Measurements from ENCODE around the gene BCAS3.

Gene BCAS3

DNA sequence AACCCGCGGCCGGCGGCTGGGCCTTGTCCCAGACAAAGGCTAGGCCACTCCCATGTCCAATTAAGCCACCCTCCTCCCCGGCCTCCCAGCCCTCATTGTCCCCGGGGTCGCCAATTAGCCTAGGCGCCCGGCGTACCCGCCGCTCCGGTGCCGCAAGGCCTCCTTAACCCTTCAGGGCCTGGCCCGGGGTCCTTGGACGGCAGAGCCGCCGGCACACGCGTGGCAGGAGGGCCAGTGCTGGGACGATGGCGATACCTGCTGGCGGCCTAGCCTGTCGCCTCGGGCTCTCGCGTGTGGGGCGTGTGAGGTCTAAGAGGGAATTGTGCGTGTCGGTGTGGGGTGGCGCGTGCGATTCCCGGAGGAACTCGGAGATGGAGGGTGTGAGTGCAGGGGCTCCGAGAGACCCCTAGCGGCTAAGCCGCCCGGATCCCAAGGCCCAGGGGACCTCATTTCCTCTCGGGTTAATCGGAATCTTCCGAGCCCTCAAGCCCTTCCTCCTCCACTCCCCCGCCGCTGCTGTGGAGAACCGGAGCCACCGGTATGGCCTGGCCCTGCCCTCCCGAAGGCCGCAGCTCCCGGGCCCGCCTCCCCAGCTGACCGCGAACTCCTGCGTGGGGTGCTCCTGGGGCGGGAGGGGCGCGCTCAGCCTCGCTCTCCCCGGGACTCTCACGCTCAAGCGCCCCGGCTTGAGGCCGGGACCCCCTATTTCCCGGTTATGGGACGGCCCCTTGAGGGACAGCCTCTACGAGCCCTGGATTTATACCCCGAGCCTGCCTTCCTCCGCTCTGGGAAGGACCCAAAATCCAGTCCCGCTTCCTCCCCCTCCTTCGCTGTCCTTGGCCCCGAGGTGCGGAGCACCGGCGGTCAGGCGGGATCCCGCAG, 733.9 kb downstream of the BCAS3 start:
- Histone ChIP-seq H3K9ac (peak overlapping the region; percentile 36; the same call in 1 of the 2 replicates), H3K4me2 (peak overlapping the region; percentile 97), H3K27me3 (peaks cover 79% of the 10 kb centered on the region)

DNA sequence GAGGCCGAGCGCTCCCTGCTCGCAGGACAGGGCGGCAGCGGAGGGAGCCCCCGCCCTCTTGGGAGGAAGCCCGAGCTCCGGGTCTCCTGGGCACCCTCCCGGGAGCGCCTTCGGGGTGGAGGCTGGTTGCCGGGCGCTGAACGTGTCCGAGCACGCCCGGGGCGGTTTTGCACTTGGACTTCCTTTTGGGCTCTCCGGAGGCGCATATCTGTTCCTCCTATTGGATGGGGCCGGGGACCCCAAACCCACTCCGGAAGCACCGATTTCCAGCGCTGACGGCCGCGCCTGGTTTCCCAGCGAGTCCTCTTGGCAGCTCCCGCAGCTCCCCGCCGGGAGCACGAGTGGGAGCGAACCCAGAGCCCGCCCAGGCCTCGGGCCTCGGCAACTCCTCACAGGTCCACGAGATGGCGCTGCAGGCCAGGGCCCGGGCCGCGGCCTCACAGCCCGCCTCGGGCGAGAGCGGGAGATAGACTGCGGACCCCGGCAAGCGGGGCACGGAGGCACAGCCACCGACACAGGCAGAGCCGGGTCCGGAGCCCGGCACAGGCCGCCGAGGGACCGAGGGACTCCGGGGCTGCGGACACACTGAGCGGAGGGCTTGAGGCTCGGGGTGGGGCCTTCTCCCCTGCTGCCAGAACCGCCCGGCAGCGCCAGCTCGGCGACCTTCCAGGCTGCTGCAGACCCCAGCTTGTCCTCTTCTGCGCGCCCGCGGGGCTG, 734.6 kb downstream of the BCAS3 start:
- TF ChIP-seq Cebpa-rat (IDR thresholded peaks at IDR 0.05), result no peak
- Histone ChIP-seq H3K4me1 (peaks cover 48% of the 10 kb centered on the region), H3K36me3 (no peaks in the 10 kb centered on the region), H3K9me3 (no peaks in the 10 kb centered on the region; the same call in 1 of the 2 replicates), H3K27me3 (peaks cover 71% of the 10 kb centered on the region), H3K4me2 (peak overlapping the region; percentile 97), H3K4me3 (peak overlapping the region; percentile 68), H4K20me1 (peaks cover 31% of the 10 kb centered on the region), H3K9ac (peak overlapping the region; percentile 36; the same call in 1 of the 2 replicates), H3K27ac (no peak overlapping the region)

More for the DNA sequence above, 733.9 kb downstream of the BCAS3 start:
- no peaks in the 10 kb centered on the region for H3K36me3 ChIP-seq
- H4K20me1 ChIP-seq, result peaks cover 37% of the 10 kb centered on the region
- H3K9me3 ChIP-seq, result no peaks in the 10 kb centered on the region; the same call in 1 of the 2 replicates
- 0 out of 2 replicates have a peak overlapping the region, but pooled peaks have one; percentile 0 for H3K27ac ChIP-seq
- TF ChIP-seq Cebpa-rat (IDR thresholded peaks at IDR 0.05), result no peak
- peaks cover 43% of the 10 kb centered on the region for H3K4me1 ChIP-seq
- H3K4me3 ChIP-seq, result peak overlapping the region; percentile 68

DNA sequence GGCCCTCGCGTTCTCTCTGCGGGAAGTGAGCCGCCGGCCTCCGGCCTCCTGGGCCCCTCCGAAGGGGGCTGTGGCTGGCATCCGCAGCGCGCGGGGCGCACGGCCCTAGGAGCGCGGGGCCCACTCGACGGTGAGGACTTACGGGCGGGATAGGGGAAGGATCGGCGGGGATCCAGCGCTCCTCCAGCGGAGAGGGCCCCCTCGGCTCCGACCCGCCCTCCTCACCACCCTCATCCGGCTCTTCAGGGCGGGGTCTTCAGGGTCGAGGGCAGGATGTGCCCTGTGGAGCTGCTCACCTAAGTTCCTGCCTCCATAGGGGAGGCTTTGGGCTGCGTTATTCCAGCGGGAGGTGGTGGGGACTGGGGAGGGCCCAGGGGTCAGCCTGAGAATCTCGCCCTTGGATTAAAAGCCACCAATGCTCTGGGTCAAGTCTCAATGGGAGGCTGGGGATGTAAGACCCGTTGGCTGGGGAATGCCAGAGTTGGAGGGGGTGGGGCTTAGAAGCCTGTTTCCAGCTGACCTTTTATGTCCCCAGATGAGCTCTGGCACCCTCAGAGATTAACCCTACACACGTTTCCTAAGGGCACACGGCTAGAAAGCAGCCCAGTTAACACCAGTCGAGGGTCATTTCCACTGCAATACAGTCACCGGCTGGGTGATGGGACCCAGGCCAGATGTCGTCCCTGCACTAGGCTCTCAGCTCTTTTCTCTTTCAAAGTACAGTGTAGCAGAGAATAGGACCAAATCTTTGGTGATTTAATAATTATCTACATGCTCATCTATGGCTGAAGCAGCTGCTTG, 735.4 kb downstream of the BCAS3 start:
- Histone ChIP-seq H3K9ac (peak overlapping the region; percentile 36; the same call in 1 of the 2 replicates), H3K36me3 (no peaks in the 10 kb centered on the region), H3K9me3 (no peaks in the 10 kb centered on the region; the same call in 1 of the 2 replicates), H3K27ac (no peak overlapping the region), H3K4me2 (peak overlapping the region; percentile 97), H3K4me3 (peak overlapping the region; percentile 68), H4K20me1 (peaks cover 23% of the 10 kb centered on the region), H3K27me3 (peaks cover 63% of the 10 kb centered on the region), H3K4me1 (peaks cover 48% of the 10 kb centered on the region)
- TF ChIP-seq Cebpa-rat (IDR thresholded peaks at IDR 0.05), result no peak

- Histone ChIP-seq H3K4me2 (no peak overlapping the region), H3K36me3 (no peaks in the 10 kb centered on the region), H3K27ac (no peak overlapping the region), H4K20me1 (peaks cover 17% of the 10 kb centered on the region), H3K4me1 (peaks cover 46% of the 10 kb centered on the region), H3K9me3 (no peaks in the 10 kb centered on the region; the same call in 1 of the 2 replicates), H3K4me3 (no peak overlapping the region), H3K27me3 (peaks cover 57% of the 10 kb centered on the region), H3K9ac (no peak overlapping the region)
- TF ChIP-seq Cebpa-rat (IDR thresholded peaks at IDR 0.05), result no peak
Observed at GRCh38 chr17:61413661-61414126, 736.0 kb downstream of the BCAS3 start.

DNA sequence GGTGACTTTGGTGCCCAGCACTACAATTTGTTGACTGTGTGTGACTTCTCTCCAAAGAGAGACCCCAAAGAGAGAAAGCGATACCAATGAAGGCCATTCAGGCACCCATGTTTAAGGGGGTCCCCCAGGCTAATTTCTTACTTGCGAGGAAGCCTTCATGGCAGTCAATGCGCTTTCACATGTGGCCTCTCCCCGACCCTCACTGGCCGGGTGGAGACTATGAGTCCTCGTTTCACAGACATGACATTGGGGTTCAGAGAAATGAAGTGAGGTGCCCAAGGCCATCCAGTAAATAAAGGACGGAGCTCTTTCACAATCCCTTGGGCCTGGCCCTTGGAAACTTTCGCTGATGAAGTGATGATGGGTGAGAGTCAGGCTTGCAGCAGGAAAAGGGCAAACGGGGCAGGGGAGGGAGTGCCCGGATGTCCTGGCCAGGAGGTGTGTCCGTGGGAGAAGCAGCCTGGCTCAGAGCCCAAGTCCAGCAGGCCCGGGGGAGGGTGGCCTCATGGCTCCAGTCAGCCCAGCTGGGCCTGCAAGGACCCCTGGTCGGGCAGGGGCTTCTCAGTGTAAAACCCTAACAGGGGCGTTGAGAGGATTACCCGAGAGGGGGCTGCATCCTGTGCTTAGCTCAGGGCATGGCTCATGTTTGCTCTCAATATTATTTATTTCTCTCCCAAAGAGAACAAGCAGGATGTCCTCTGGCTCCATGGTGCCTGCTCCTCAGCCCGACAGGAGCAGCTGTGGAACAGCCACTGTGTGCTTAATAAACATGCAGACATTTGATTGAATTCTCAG, 736.7 kb downstream of the BCAS3 start:
- Histone ChIP-seq H4K20me1 (peaks cover 11% of the 10 kb centered on the region), H3K4me2 (no peak overlapping the region), H3K9me3 (no peaks in the 10 kb centered on the region; the same call in 1 of the 2 replicates), H3K27ac (no peak overlapping the region), H3K4me3 (no peak overlapping the region), H3K27me3 (peaks cover 50% of the 10 kb centered on the region), H3K9ac (no peak overlapping the region), H3K36me3 (no peaks in the 10 kb centered on the region), H3K4me1 (peaks cover 41% of the 10 kb centered on the region)
- TF ChIP-seq Cebpa-rat (IDR thresholded peaks at IDR 0.05), result no peak

GRCh38 chr17:61414936-61415251, 737.2 kb downstream of the BCAS3 start:
- no peak overlapping the region for H3K4me2 ChIP-seq
- no peaks in the 10 kb centered on the region for H3K36me3 ChIP-seq
- H3K9me3 ChIP-seq, result no peaks in the 10 kb centered on the region; the same call in 1 of the 2 replicates
- H3K27ac ChIP-seq, result no peak overlapping the region
- peaks cover 9% of the 10 kb centered on the region for H4K20me1 ChIP-seq
- no peak overlapping the region for H3K9ac ChIP-seq
- H3K4me1 ChIP-seq, result peaks cover 40% of the 10 kb centered on the region
- peaks cover 45% of the 10 kb centered on the region for H3K27me3 ChIP-seq
- no peak for TF ChIP-seq Cebpa-rat (IDR thresholded peaks at IDR 0.05)
- H3K4me3 ChIP-seq, result no peak overlapping the region

DNA sequence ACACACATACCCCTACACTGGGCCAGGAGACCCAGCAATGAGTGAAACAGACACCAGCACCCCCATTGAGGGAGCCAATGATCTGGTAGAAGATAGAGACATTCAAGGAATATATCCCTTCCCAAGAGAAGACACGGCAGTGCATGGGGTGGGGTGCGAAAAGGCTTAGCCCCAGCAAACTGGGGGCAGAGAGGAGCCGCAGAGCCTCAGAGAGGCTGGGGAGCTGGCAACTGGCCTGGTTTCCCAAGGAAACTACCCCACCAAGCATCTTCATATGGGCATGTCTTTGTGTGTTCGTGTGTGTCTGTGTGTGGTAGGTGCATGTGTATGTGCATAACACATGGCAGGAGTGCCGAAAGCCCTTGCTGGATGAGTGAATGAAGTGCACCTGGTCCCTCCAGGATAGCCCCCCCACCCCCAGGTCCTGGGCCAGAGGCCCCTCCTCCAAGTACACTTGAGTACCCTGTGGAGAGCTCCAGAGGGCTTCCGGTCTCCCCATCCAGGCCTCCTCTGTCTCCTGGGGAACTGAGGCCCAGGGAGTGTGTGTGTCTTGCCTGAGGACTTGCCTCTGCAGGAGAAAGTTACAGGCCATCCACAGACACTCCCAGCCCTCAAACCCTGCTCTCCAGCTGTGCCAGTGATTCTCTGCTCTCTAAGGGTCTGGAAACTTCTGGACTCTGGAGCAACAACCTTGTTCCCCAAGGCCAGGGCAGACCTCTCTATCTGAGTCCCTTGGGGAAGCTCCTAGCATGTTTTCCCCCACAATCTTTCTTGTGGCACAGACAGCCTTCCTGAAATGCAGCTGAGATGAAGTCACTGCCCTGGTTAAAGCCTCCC, 737.9 kb downstream of the BCAS3 start:
- H3K27me3 ChIP-seq, result peaks cover 38% of the 10 kb centered on the region
- peak overlapping the region; percentile 58 for H3K4me2 ChIP-seq
- H3K36me3 ChIP-seq, result no peaks in the 10 kb centered on the region
- no peak overlapping the region for H3K9ac ChIP-seq
- no peak for TF ChIP-seq Cebpa-rat (IDR thresholded peaks at IDR 0.05)
- no peaks in the 10 kb centered on the region for H3K9me3 ChIP-seq
- H4K20me1 ChIP-seq, result peaks cover 2% of the 10 kb centered on the region
- no peak overlapping the region for H3K4me3 ChIP-seq
- peaks cover 33% of the 10 kb centered on the region for H3K4me1 ChIP-seq
- H3K27ac ChIP-seq, result no peak overlapping the region

- no peak overlapping the region for H3K27ac ChIP-seq
- H3K4me3 ChIP-seq, result no peak overlapping the region
- no peak for TF ChIP-seq Cebpa-rat (IDR thresholded peaks at IDR 0.05)
- H3K4me2 ChIP-seq, result peak overlapping the region; percentile 58
- H3K9me3 ChIP-seq, result no peaks in the 10 kb centered on the region
- peaks cover 30% of the 10 kb centered on the region for H3K4me1 ChIP-seq
- H3K27me3 ChIP-seq, result peaks cover 32% of the 10 kb centered on the region
- no peak overlapping the region for H3K9ac ChIP-seq
- no peaks in the 10 kb centered on the region for H4K20me1 ChIP-seq
- no peaks in the 10 kb centered on the region for H3K36me3 ChIP-seq
Observed at GRCh38 chr17:61416211-61416539, 738.5 kb downstream of the BCAS3 start.

Measured in BLaER1 (cell line).